Measurements from ENCODE around the gene PLCD3.

Gene PLCD3

GRCh38 chr17:45132320-45132571, at the start of gene PLCD3:
PLCD3 (minus strand) TSS chr17:45132515; CDS start chr17:45132410, 105 bp downstream.
- Histone ChIP-seq H3K9ac (peak within 1 kb of the TSS; percentile 76 to 86 (median 83)), H3K4me3 (peak within 1 kb of the TSS; percentile 78 to 88 (median 81)), H3K27me3 (no peaks in the 10 kb centered on the region), H4K20me1 (peaks cover 0 to 44% (median 8%) of the 10 kb centered on the region in 11 experiments; a peak in 9 of 22 replicates), H3K9me3 (replicated peaks in 1 of 11) (no peaks in the 10 kb centered on the region), H3K27ac (peak within 1 kb of the TSS; percentile 54 to 85 (median 77); a peak in 21 of 22 replicates), H3K4me2 (peak within 1 kb of the TSS; percentile 96 to 100 (median 100)), H3K36me3 (0 out of 22 replicates have a peak, but pooled peaks cover 0 to 6% (median 0%) of the 10 kb centered on the region in 11 experiments), H3K4me1 (peaks cover 21 to 61% (median 34%) of the 10 kb centered on the region in 10 experiments)
- no peak for TF ChIP-seq Cebpa-rat (IDR thresholded peaks at IDR 0.05)

DNA sequence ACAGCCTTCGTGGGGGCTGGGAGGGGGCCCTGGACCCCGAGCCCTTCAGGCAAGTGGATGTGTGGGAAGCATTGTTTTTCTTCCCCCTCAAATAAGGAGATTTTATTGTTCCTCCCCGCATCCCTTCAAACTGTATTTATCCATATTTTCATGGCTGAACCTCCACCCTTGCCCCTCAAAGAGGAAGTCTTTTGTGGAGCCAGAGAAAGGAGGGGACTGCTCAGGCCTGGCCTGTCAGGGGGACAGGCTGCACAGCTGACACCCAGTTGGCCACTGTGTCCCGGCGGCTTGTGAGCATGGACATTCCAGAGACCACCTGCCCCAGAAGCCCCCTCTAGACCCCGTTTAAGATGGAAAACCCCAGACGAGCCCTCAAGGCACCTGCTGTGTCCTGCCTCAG, 45.2 kb upstream of the PLCD3 start:
- Histone ChIP-seq H3K4me3 (no peak overlapping the region), H3K27me3 (no peaks in the 10 kb centered on the region), H4K20me1 (no peaks in the 10 kb centered on the region), H3K4me2 (peak overlapping the region; percentile 21 to 72 (median 35); a peak in 21 of 22 replicates), H3K27ac (peak overlapping the region in 8 of 11 experiments; percentile 0 to 47 (median 24); a peak in 11 of 22 replicates), H3K4me1 (peaks cover 41 to 64% (median 56%) of the 10 kb centered on the region in 10 experiments), H3K9me3 (replicated peaks in 1 of 11) (no peaks in the 10 kb centered on the region), H3K9ac (peak overlapping the region in 4 of 11 experiments; percentile 1 to 40 (median 28); a peak in 5 of 22 replicates), H3K36me3 (no peaks in the 10 kb centered on the region)
- no peak for TF ChIP-seq Cebpa-rat (IDR thresholded peaks at IDR 0.05)

GRCh38 chr17:45175759-45176115, 43.4 kb upstream of the PLCD3 start:
- Histone ChIP-seq H3K27ac (peak overlapping the region in 8 of 11 experiments; percentile 24 to 67 (median 47); a peak in 14 of 22 replicates), H3K9me3 (replicated peaks in 1 of 11) (no peaks in the 10 kb centered on the region), H3K9ac (peak overlapping the region in 3 of 11 experiments; percentile 3 to 34 (median 18); a peak in 3 of 22 replicates), H4K20me1 (no peaks in the 10 kb centered on the region), H3K4me2 (peak overlapping the region in 10 of 11 experiments; percentile 34 to 94 (median 60); a peak in 18 of 22 replicates), H3K36me3 (no peaks in the 10 kb centered on the region), H3K4me3 (no peak overlapping the region), H3K27me3 (no peaks in the 10 kb centered on the region), H3K4me1 (peaks cover 53 to 78% (median 70%) of the 10 kb centered on the region in 10 experiments)
- no peak for TF ChIP-seq Cebpa-rat (IDR thresholded peaks at IDR 0.05)

GRCh38 chr17:45172541-45173286, 40.4 kb upstream of the PLCD3 start:
- Histone ChIP-seq H3K4me2 (peak overlapping the region; percentile 73 to 95 (median 89)), H3K27ac (peak overlapping the region; percentile 68 to 91 (median 82)), H3K4me1 (peaks cover 54 to 98% (median 72%) of the 10 kb centered on the region in 10 experiments), H3K9me3 (replicated peaks in 1 of 11) (no peaks in the 10 kb centered on the region), H3K27me3 (no peaks in the 10 kb centered on the region), H3K36me3 (peaks cover 0 to 11% (median 3%) of the 10 kb centered on the region in 11 experiments; a peak in 4 of 22 replicates), H4K20me1 (no peaks in the 10 kb centered on the region), H3K9ac (peak overlapping the region; percentile 60 to 81 (median 74); a peak in 21 of 22 replicates), H3K4me3 (peak overlapping the region in 8 of 10 experiments; percentile 27 to 62 (median 40); a peak in 15 of 20 replicates)
- no peak for TF ChIP-seq Cebpa-rat (IDR thresholded peaks at IDR 0.05)

DNA sequence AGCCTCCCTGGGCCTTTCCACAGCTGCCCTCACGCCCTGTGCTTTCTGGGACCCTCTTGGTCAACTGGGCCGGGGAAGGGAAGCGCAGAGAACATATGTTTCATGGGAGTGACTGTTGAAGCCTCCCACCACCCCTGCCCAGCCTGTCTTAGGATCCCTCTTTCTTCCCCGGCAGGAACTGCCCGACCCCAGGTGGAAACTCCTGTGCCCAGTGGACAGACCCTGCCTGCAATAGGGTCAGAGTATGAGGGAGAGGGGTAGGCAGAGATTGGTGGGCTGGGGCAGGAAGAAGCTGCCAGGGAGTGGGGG, 39.9 kb upstream of the PLCD3 start:
- Histone ChIP-seq H4K20me1 (no peaks in the 10 kb centered on the region), H3K9ac (peak overlapping the region; percentile 60 to 81 (median 74); a peak in 21 of 22 replicates), H3K4me1 (peaks cover 49 to 98% (median 67%) of the 10 kb centered on the region in 10 experiments), H3K36me3 (peaks cover 0 to 11% (median 3%) of the 10 kb centered on the region in 11 experiments; a peak in 4 of 22 replicates), H3K27ac (peak overlapping the region; percentile 68 to 91 (median 82); a peak in 21 of 22 replicates), H3K4me3 (peak overlapping the region in 7 of 10 experiments; percentile 0 to 62 (median 39); a peak in 7 of 20 replicates), H3K9me3 (replicated peaks in 1 of 11) (no peaks in the 10 kb centered on the region), H3K4me2 (peak overlapping the region; percentile 73 to 95 (median 89)), H3K27me3 (no peaks in the 10 kb centered on the region)
- TF ChIP-seq Cebpa-rat (IDR thresholded peaks at IDR 0.05) = no peak

DNA sequence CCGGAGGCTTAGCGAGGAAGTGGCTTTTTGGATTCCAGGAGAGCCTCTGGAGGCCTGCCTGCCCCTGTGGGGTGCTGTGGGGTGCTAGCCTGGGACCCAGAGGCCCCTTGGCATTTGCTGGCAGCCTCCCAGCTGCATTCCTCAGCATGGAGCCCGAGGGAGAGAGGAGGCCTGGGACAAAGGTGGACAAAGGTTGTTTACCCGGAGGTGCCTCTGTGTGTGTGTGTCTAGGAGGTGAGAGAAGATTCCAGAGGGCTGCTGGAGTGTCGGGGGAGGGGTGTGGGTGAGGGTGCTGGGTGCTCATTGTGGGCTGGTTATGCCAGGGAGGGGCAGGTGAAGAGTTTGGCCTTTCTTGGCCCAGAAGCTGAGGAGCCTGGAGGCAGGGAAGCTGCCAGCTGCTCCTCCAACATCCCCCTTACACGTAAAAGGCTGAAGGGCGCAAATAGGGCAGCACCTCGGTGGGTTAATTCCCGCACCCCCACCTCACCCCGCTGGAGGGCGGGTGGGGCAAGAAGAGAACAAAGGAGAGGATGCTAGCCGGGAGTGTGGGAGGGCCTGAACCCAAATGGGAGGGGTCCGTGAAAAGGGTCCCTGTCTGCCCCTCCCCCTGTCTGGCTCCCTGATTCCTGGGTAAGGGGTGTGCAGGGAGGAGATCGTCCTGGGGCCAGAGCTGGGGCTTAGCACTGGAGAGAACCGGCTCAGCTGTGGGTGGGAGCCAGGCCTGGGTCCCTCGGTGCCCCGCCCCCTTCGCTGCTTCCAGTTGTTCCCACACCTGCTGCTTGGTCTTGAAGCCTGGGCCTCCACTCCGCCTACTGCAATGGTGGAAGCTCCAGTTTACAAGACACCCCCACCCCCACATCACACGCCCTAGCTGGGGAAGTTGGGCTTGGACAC, 39.3 kb upstream of the PLCD3 start:
- peak overlapping the region; percentile 68 to 91 (median 82) for H3K27ac ChIP-seq
- no peaks in the 10 kb centered on the region for H3K27me3 ChIP-seq
- peak overlapping the region; percentile 60 to 81 (median 74); a peak in 21 of 22 replicates for H3K9ac ChIP-seq
- H3K4me1 ChIP-seq = peaks cover 48 to 98% (median 68%) of the 10 kb centered on the region in 10 experiments
- H3K9me3 ChIP-seq (replicated peaks in 1 of 11) = no peaks in the 10 kb centered on the region
- peak overlapping the region in 7 of 10 experiments; percentile 0 to 62 (median 39); a peak in 7 of 20 replicates for H3K4me3 ChIP-seq
- H3K36me3 ChIP-seq = peaks cover 0 to 11% (median 3%) of the 10 kb centered on the region in 11 experiments; a peak in 4 of 22 replicates
- no peak for TF ChIP-seq Cebpa-rat (IDR thresholded peaks at IDR 0.05)
- no peaks in the 10 kb centered on the region for H4K20me1 ChIP-seq
- H3K4me2 ChIP-seq = peak overlapping the region; percentile 73 to 95 (median 89)

DNA sequence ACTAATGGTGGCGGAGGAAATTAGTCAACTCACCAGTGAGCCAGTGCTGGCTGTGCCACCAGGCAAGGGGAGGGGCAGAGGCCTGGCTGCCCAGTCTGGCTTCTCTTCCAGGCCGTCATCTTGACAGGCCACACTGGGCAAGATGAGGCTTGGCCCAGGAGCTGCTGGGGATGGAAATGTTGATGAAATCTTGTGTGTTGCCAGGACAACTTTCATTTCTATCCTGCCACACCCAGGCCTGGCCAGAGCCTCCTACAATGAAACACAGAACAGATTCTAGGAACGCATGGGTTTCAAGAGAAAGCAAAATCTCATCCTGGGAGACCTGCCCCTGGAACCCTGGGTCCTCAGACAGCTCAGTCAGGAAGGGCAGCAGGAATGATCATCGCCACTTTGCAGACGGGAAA, 38.6 kb upstream of the PLCD3 start:
- peaks cover 49 to 98% (median 68%) of the 10 kb centered on the region in 10 experiments for H3K4me1 ChIP-seq
- peaks cover 0 to 11% (median 3%) of the 10 kb centered on the region in 11 experiments; a peak in 4 of 22 replicates for H3K36me3 ChIP-seq
- H3K9ac ChIP-seq = peak overlapping the region; percentile 60 to 81 (median 74); a peak in 21 of 22 replicates
- no peak for TF ChIP-seq Cebpa-rat (IDR thresholded peaks at IDR 0.05)
- peak overlapping the region; percentile 73 to 95 (median 89) for H3K4me2 ChIP-seq
- peak overlapping the region in 4 of 10 experiments; percentile 39 to 62 (median 41); a peak in 7 of 20 replicates for H3K4me3 ChIP-seq
- peak overlapping the region; percentile 68 to 91 (median 82) for H3K27ac ChIP-seq
- H3K27me3 ChIP-seq = no peaks in the 10 kb centered on the region
- no peaks in the 10 kb centered on the region for H4K20me1 ChIP-seq
- H3K9me3 ChIP-seq (replicated peaks in 1 of 11) = no peaks in the 10 kb centered on the region

GRCh38 chr17:45170280-45170930, 38.1 kb upstream of the PLCD3 start:
- Histone ChIP-seq H3K4me3 (0 out of 20 replicates have a peak overlapping the region, but pooled peaks of 1 of the 10 experiments have one; percentile 62), H3K4me1 (peaks cover 53 to 98% (median 68%) of the 10 kb centered on the region in 10 experiments), H3K36me3 (peaks cover 0 to 11% (median 3%) of the 10 kb centered on the region in 11 experiments; a peak in 4 of 22 replicates), H3K9ac (peak overlapping the region in 8 of 11 experiments; percentile 60 to 81 (median 76); a peak in 14 of 22 replicates), H3K4me2 (peak overlapping the region; percentile 73 to 95 (median 89)), H3K27me3 (no peaks in the 10 kb centered on the region), H3K27ac (peak overlapping the region; percentile 68 to 91 (median 82); a peak in 20 of 22 replicates), H3K9me3 (replicated peaks in 1 of 11) (no peaks in the 10 kb centered on the region), H4K20me1 (no peaks in the 10 kb centered on the region)
- no peak for TF ChIP-seq Cebpa-rat (IDR thresholded peaks at IDR 0.05)
